GM13977 (cell line): ENCODE results near the gene MEIS3.

Source experiments
- DNase-seq: peaks from one replicate; pipeline ENCODE4 v3.0.0; 2012; ENCODE audit warnings: low spot score
- CTCF ChIP-seq: IDR thresholded peaks from 2 replicates; pipeline ENCODE4 v1.5.1; 2012; ENCODE audit warnings: mild to moderate bottlenecking, control low read depth; ENCODE audit not compliant: insufficient read depth; ENCODE audit errors: extremely low read depth, missing control alignments
- in situ Hi-C: fragments of 300-500 bp; cut with MboI; formaldehyde crosslinking; loops from one replicate; pipeline ENCODE4 v1.12.0; 2022; ENCODE audit warnings: low sequenced_read_pairs, low pct_unique_long_range_greater_than_20kb, mixed read lengths, inconsistent platforms; ENCODE audit not compliant: unreplicated experiment

MEIS3 gene

GRCh38 chr19:47423203-47423882 lies 4.0 kb upstream of the MEIS3 start:
- in situ Hi-C loops = no loop called here
- TF ChIP-seq CTCF = no peak

GRCh38 chr19:47422417-47423163 lies 3.3 kb upstream of the MEIS3 start:
- in situ Hi-C loops = no loop called here
- no peak for TF ChIP-seq CTCF

More at GRCh38 chr19:47423203-47423882, 4.0 kb upstream of the MEIS3 start:
- DNase-seq = no peak

GRCh38 chr19:47421844-47422395 lies 2.6 kb upstream of the MEIS3 start:
- DNase-seq = no peak
- no peak for TF ChIP-seq CTCF
- in situ Hi-C loops = no loop called here

More at GRCh38 chr19:47422417-47423163, 3.3 kb upstream of the MEIS3 start:
- DNase-seq = no peak

GRCh38 chr19:47421244-47421786 lies 2.0 kb upstream of the MEIS3 start:
- in situ Hi-C loops = no loop called here
- no peak for TF ChIP-seq CTCF
- DNase-seq = no peak

- in situ Hi-C loops = no loop called here
- TF ChIP-seq CTCF = no peak
- DNase-seq = no peak
These were observed 462 bp upstream of the MEIS3 start for GRCh38 chr19:47419789-47420188.

- in situ Hi-C loops = no loop called here
- no peak for DNase-seq
- TF ChIP-seq CTCF = no peak
These were observed 666 bp downstream of the MEIS3 start for GRCh38 chr19:47418692-47419029.
